GM12874 (cell line): ENCODE data around the gene CDRT4.

ENCODE experiments used
- TF ChIP-seq, protein P1 (sequence below): IDR thresholded peaks from 2 replicates; pipeline ENCODE4 v1.5.1; 2011; ENCODE audit warnings: low read depth, mild to moderate bottlenecking, control low read depth, low read length, moderate library complexity; ENCODE audit not compliant: insufficient read depth

The CDRT4 gene

DNA sequence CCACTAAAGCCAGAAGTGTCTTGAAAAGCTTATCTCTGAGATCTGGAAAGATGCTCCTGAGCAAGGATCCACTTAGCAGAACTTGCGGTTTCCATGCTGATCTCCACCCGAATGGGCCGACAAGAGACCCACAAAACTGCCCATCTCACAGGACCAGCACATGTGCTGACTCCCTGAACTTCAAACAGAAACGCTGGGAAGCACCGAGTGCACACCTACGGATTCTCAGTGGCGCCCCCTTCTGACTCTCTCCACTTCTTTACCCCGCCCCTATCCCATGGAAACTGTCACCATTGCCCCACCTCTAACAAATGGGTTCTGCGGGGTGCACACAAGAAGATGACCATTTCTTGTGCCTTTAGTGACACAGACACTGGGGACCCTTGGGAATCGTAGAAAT is 21.4 kb downstream of the CDRT4 start:
- TF ChIP-seq, protein P1, sequence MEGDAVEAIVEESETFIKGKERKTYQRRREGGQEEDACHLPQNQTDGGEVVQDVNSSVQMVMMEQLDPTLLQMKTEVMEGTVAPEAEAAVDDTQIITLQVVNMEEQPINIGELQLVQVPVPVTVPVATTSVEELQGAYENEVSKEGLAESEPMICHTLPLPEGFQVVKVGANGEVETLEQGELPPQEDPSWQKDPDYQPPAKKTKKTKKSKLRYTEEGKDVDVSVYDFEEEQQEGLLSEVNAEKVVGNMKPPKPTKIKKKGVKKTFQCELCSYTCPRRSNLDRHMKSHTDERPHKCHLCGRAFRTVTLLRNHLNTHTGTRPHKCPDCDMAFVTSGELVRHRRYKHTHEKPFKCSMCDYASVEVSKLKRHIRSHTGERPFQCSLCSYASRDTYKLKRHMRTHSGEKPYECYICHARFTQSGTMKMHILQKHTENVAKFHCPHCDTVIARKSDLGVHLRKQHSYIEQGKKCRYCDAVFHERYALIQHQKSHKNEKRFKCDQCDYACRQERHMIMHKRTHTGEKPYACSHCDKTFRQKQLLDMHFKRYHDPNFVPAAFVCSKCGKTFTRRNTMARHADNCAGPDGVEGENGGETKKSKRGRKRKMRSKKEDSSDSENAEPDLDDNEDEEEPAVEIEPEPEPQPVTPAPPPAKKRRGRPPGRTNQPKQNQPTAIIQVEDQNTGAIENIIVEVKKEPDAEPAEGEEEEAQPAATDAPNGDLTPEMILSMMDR = no peak

DNA sequence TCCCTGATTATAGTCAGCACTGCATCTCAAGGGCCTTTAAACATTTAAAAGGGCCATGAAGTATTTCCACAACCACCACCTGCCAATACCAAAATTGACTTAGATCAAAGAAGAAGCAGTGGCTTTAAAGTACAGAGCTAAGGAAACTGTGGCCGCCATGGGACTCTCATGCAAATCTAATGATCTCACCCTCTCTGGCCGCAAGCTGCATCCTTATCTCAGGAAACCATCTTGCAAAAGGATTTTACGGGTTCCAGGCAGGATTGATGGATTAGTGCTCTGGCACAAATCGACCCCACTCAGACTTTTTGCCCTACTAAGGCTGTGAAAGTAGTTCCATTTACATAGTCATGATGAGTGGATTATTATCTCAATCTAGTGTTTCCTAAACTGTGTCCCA is 22.6 kb downstream of the CDRT4 start:
- TF ChIP-seq, protein P1 = no peak

DNA sequence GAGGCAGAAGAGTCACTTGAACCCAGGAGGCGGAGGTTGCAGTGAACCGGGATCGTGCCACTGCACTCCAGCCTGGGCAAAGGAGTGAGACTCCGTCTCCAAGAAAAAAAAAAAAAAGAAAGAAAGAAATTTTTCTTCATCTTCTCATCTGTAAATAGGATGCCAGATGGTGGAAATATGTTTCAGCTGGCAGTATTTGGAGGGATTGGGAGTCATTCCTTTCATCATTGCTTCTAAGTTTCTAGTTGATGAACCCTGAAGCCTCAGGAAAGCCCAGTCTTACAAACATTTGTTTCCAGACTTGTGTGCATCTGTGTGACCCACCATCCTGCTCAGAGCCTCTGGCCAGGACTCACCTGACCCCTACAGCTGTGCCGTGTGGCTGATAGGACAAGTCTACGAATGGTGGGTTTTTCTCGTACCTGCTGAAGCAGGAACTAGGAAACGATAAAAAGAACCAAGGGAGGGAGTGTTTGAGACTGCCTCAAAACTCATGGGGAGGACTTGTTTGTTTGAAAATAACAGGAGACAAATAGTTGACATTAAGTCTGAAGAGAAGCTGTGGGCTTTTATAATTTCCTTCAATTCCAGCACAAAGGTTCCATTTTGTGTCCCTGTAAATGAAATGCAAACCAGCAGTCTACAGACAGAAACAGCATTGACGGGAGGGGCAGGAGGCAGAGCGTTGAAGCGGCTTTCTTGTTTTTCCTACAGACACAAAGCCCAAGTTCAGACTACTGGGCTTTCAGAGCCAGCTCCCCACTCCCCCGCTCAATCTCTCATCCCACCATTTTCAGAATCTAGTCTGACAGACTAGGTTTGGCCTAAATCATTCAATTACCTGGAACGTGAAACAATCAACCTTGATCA is 24.9 kb downstream of the CDRT4 start:
- TF ChIP-seq, protein P1 = no peak

DNA sequence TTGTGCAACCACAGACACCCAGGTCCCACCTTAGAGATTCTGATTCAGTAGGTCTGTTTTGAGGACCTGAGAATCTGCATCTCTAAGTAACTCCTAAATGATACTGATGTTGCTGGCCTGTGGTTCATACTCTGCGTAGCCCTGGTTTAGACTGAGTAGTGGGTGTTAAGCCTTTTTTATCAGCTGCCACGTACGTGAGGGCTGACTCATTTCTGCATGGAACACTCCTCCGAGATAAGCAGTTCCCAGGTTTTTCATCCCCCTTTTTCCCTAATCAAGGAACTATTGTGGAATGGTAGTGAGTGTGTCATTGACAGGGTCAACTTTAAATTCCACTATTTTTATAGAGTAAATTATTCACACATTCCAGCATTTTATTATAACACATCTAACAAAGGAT is 26.1 kb downstream of the CDRT4 start:
- TF ChIP-seq, protein P1 = no peak

DNA sequence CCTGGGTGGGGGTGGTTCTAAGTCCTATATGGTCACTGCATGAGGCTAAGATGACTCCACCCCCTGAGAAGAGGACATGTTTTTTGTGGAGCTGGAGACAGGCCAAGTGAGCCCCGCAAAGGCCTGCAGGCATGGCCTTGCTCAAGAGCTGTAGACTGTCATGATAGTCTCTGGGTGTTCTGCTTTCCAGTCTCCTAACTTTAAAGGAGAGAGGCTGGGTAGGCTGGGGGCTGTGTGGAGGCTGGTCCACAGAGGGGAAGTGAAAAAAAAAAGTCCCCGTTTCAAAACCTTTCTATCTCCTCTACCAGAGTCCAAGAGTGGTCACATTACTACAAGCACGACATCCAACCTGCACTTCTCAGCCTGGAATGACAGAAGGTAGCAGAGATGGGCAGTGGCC is 27.1 kb downstream of the CDRT4 start:
- TF ChIP-seq, protein P1 = no peak

DNA sequence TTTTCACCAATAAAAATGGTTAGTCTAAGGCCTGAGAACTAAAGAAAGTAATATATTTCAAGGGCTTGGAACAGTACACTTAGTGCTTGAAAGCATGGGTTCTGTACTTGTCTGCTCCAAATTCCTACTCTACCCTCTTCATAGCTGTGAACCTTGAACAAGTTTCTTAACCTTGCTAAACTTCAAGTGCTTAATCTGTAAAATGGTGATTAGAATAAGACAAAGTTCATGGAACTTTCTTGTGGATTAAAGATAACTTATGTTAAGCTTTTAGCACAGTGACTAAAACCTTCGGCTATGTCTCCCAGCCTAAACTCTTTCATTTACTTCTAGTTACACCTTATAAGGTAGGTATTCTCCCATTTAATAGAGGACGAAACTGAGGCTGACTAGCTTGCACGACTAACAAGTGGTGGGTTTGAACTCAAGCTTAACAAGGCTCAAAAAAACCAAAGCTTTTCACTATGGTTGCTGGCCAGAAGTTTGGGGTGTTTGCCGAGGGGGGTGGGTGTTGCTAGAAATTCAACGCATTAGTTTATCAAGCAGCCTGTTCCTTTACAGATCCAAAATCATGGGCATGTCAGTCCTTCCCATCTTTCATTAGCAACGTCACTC is 28.8 kb downstream of the CDRT4 start:
- TF ChIP-seq, protein P1 = no peak

DNA sequence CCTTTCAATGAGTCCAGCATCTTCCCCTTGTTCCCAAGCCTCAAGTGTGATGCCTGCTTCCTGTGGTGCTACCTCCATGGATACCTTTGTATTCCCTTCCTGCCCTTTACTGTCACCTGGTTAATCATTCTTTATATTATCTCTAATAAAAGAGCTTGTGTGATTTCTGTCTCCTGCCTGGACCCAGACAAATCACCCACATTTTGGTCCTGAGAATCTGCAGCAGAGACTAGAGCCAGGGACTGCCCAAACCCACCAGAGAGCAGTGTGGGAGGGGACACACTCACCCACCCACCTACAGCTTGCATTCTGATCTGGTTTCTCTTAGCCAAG is 30.2 kb downstream of the CDRT4 start:
- TF ChIP-seq, protein P1 = no peak
